Fibroblast of lung (primary cell): Measurements from ENCODE around the gene CLTCL1.

Experiments used
- CTCF ChIP-seq, 2 donors: IDR thresholded peaks in 1 of 2; conservative IDR thresholded peaks in 1 of 2; 1 replicate in 1 of 2; 2 replicates in 1 of 2; pipeline ENCODE4 v1.5.1; 2011 to 2012; ENCODE audit warnings: low read length in 2 of 2, control low read depth in 1 of 2, inconsistent platforms in 1 of 2, low read depth in 1 of 2, mild to moderate bottlenecking in 1 of 2
- EZH2 ChIP-seq: IDR thresholded peaks from 2 replicates; pipeline ENCODE4 v1.5.1; 2012; ENCODE audit warnings: low read length, control low read depth, mild to moderate bottlenecking; ENCODE audit errors: missing control alignments

GRCh38 chr22:19291218-19291579 lies 320 bp downstream of the CLTCL1 start:
- TF ChIP-seq CTCF (conservative IDR thresholded peaks at IDR 0.05 in 1 of 2, IDR thresholded peaks at IDR 0.05 in 1 of 2; ENCODE audit: low read depth in 1 of 2, low read length in 2 of 2) (no peak), EZH2 (no peak)
